ENCODE measurements around the gene ZNF311.

Gene ZNF311

DNA sequence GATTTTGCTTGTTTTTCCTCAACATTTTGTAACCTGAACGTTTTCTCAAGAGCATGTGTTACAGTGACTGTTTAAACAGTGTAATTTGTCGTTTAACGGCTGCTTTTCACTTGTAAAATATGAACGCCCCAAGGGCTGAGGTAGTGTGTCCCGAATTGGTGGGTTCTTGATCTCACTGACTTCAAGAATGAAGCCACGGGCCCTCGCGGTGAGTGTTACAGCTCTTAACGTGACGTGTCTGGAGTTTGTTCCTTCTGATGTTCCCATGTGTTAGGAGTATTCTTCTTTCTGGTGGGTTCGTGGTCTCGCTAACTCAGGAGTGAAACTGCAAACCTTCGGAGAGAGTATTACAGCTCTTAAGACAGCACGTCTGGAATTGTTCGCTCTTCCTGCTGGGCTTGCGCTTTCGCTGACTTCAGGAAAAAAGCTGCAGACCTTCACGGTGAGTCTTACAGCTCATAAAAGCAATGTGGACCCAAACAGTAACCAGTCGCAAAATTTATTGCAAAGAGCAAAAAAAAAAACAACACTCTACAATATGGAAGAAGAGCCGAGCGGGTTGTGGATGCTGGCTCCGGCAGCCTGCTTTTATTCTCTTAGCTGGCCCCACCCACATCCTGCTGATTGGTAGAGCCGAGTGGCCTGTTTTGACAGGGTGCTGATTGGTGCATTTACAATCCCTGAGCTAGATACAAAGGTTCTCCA lies 56.2 kb downstream of the ZNF311 start:
- Histone ChIP-seq H3K36me3 (ENCODE audit: insufficient read depth, low read length) (no peaks in the 10 kb centered on the region), H3F3A (ENCODE audit: low read depth) (no peaks in the 10 kb centered on the region), H3K9ac (ENCODE audit: low read depth, low read length, poor library complexity, severe bottlenecking) (no peak overlapping the region), H3K9me2 (replicated peaks; ENCODE audit: low read depth, low read length) (no peaks in the 10 kb centered on the region), H3K79me2 (ENCODE audit: insufficient read depth, low read length) (no peaks in the 10 kb centered on the region), H3K9me3 (ENCODE audit: insufficient read depth, low read depth, low read length) (no peaks in the 10 kb centered on the region), H3K4me3 (ENCODE audit: low read length, poor library complexity, severe bottlenecking) (no peak overlapping the region), H4K20me1 (ENCODE audit: insufficient read depth, low read length, poor library complexity, severe bottlenecking) (no peaks in the 10 kb centered on the region), H3K4me2 (ENCODE audit: low read depth, low read length, poor library complexity, severe bottlenecking) (no peak overlapping the region), H2AFZ (ENCODE audit: low read length) (no peak overlapping the region), H3K4me1 (ENCODE audit: insufficient read depth, low read length, poor library complexity, severe bottlenecking) (no peaks in the 10 kb centered on the region), H3K27me3 (ENCODE audit: insufficient read depth, low read length, poor library complexity, severe bottlenecking) (no peaks in the 10 kb centered on the region)
- TF ChIP-seq, protein P1, sequence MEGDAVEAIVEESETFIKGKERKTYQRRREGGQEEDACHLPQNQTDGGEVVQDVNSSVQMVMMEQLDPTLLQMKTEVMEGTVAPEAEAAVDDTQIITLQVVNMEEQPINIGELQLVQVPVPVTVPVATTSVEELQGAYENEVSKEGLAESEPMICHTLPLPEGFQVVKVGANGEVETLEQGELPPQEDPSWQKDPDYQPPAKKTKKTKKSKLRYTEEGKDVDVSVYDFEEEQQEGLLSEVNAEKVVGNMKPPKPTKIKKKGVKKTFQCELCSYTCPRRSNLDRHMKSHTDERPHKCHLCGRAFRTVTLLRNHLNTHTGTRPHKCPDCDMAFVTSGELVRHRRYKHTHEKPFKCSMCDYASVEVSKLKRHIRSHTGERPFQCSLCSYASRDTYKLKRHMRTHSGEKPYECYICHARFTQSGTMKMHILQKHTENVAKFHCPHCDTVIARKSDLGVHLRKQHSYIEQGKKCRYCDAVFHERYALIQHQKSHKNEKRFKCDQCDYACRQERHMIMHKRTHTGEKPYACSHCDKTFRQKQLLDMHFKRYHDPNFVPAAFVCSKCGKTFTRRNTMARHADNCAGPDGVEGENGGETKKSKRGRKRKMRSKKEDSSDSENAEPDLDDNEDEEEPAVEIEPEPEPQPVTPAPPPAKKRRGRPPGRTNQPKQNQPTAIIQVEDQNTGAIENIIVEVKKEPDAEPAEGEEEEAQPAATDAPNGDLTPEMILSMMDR (conservative IDR thresholded peaks at IDR 0.05; ENCODE audit: low read length): no peak
- TF ChIP-seq EZH2phosphoT487 (IDR thresholded peaks at IDR 0.05; ENCODE audit: borderline replicate concordance): no peak

DNA sequence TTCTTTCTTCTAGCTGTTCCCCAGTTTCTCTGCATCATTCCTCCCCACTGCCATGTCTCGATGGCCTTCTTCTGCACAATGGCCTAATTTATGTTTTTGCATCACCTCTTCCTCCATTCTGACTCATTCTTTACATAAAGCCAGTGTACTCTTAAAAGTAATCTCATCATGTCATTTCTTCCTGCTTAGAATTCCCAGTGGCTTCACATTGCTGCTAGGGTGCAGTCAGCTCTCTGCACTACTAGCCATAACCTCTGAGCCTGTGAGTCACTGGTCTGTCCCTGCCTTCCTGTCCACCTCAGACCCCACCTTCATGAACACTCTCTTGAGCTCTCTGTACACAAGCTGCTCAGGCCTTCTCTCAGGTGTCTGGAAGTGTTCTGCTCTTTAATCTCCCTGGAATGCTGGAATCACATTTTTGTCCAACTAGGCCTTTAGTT lies 57.3 kb downstream of the ZNF311 start:
- no peaks in the 10 kb centered on the region for H4K20me1 ChIP-seq (ENCODE audit: insufficient read depth, low read length, poor library complexity, severe bottlenecking)
- no peaks in the 10 kb centered on the region for H3K36me3 ChIP-seq (ENCODE audit: insufficient read depth, low read length)
- H3K9me2 ChIP-seq (replicated peaks; ENCODE audit: low read depth, low read length): no peaks in the 10 kb centered on the region
- peaks cover 5% of the 10 kb centered on the region for H3K4me1 ChIP-seq (ENCODE audit: insufficient read depth, low read length, poor library complexity, severe bottlenecking)
- H3K4me2 ChIP-seq (ENCODE audit: low read depth, low read length, poor library complexity, severe bottlenecking): no peak overlapping the region
- H3K9ac ChIP-seq (ENCODE audit: low read depth, low read length, poor library complexity, severe bottlenecking): no peak overlapping the region
- H3K27me3 ChIP-seq (ENCODE audit: insufficient read depth, low read length, poor library complexity, severe bottlenecking): no peaks in the 10 kb centered on the region
- H3K4me3 ChIP-seq (ENCODE audit: low read length, poor library complexity, severe bottlenecking): no peak overlapping the region
- TF ChIP-seq, protein P1 (conservative IDR thresholded peaks at IDR 0.05; ENCODE audit: low read length): no peak
- TF ChIP-seq EZH2phosphoT487 (IDR thresholded peaks at IDR 0.05; ENCODE audit: borderline replicate concordance): no peak
- no peaks in the 10 kb centered on the region for H3F3A ChIP-seq (ENCODE audit: low read depth)
- H3K9me3 ChIP-seq (ENCODE audit: insufficient read depth, low read depth, low read length): no peaks in the 10 kb centered on the region
- H2AFZ ChIP-seq (ENCODE audit: low read length): no peak overlapping the region
- H3K79me2 ChIP-seq (ENCODE audit: insufficient read depth, low read length): no peaks in the 10 kb centered on the region

DNA sequence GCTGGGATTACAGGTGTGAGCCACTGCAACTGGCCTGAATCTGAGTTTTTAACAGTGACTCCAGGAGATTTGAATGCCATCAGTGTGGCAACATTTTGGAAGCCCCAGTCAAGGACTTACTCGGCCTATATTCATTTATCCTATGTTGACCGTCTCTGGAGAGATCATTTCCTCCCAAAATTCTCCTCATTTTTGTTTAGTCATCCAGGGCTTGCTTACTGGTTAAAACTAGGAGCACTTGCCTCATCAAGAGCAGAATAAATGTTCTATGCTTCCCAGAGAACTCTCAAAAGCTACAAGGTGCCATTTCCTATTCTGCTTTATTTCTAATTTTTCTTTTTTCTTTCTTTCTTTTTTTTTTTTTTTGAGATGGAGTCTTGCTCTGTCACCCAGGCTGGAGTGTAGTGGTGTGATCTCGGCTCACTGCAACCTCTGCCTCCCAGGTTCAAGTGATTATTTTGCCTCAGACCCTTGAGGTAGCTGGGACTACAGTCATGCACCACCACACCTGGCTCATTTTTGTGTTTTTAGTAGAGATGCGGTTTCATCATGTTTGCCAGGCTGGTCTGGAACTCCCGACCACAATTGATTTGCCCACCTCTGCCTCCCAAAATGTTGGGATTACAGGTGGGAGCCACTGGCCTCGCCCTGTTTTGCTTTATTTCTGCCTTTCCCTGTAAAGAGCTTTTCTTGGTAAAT lies 57.9 kb downstream of the ZNF311 start:
- Histone ChIP-seq H3K4me1 (ENCODE audit: insufficient read depth, low read length, poor library complexity, severe bottlenecking) (peaks cover 5% of the 10 kb centered on the region), H3K4me2 (ENCODE audit: low read depth, low read length, poor library complexity, severe bottlenecking) (no peak overlapping the region), H3K36me3 (ENCODE audit: insufficient read depth, low read length) (no peaks in the 10 kb centered on the region), H4K20me1 (ENCODE audit: insufficient read depth, low read length, poor library complexity, severe bottlenecking) (no peaks in the 10 kb centered on the region), H3K27me3 (ENCODE audit: insufficient read depth, low read length, poor library complexity, severe bottlenecking) (no peaks in the 10 kb centered on the region), H3K79me2 (ENCODE audit: insufficient read depth, low read length) (no peaks in the 10 kb centered on the region), H3K9ac (ENCODE audit: low read depth, low read length, poor library complexity, severe bottlenecking) (no peak overlapping the region), H3K9me2 (replicated peaks; ENCODE audit: low read depth, low read length) (no peaks in the 10 kb centered on the region), H3K4me3 (ENCODE audit: low read length, poor library complexity, severe bottlenecking) (no peak overlapping the region), H3K9me3 (ENCODE audit: insufficient read depth, low read depth, low read length) (no peaks in the 10 kb centered on the region), H2AFZ (ENCODE audit: low read length) (no peak overlapping the region), H3F3A (ENCODE audit: low read depth) (no peaks in the 10 kb centered on the region)
- TF ChIP-seq, protein P1 (conservative IDR thresholded peaks at IDR 0.05; ENCODE audit: low read length): no peak
- TF ChIP-seq EZH2phosphoT487 (IDR thresholded peaks at IDR 0.05; ENCODE audit: borderline replicate concordance): no peak
